ENCODE measurements around the gene NOTCH3. TPM values are rescaled to one million over a fixed set of nuclear protein-coding genes. Genes with fewer than 3 reads are reported as not detected.

NOTCH3 gene
- total RNA-seq, 1 donor from 2014 or later, result 12.6 TPM

GRCh38 chr19:15235781-15236180, 35.0 kb upstream of the NOTCH3 start:
- no peak for DNase-seq

- no peak for DNase-seq
Measured at GRCh38 chr19:15234431-15235130, 33.8 kb upstream of the NOTCH3 start.

GRCh38 chr19:15231271-15231670, 30.5 kb upstream of the NOTCH3 start:
- no peak for DNase-seq

GRCh38 chr19:15227261-15227660, 26.5 kb upstream of the NOTCH3 start:
- DNase-seq, result no peak

- no peak for DNase-seq
Measured at GRCh38 chr19:15225760-15226159, 25.0 kb upstream of the NOTCH3 start.

- no peak for DNase-seq
Measured at GRCh38 chr19:15223649-15224361, 23.0 kb upstream of the NOTCH3 start.

- peak; percentile 82 for DNase-seq
Measured at GRCh38 chr19:15222738-15223648, 22.2 kb upstream of the NOTCH3 start.

- no peak for DNase-seq
Measured at GRCh38 chr19:15220833-15221232, 20.0 kb upstream of the NOTCH3 start.

- DNase-seq, result no peak
Measured at GRCh38 chr19:15218501-15218900, 17.7 kb upstream of the NOTCH3 start.

GRCh38 chr19:15216363-15216762, 15.6 kb upstream of the NOTCH3 start:
- no peak for DNase-seq

- no peak for DNase-seq
Measured at GRCh38 chr19:15213715-15214381, 13.1 kb upstream of the NOTCH3 start.

- DNase-seq, result no peak
Measured at GRCh38 chr19:15212711-15213110, 11.9 kb upstream of the NOTCH3 start.

- DNase-seq, result no peak
Measured at GRCh38 chr19:15210323-15210781, 9.6 kb upstream of the NOTCH3 start.

GRCh38 chr19:15201374-15202023, 704 bp upstream of the NOTCH3 start:
- no peak for DNase-seq

- DNase-seq, result no peak
Measured at GRCh38 chr19:15199661-15200552, 888 bp downstream of the NOTCH3 start.

GRCh38 chr19:15198951-15199660, 1.7 kb downstream of the NOTCH3 start:
- no peak for DNase-seq

- no peak for DNase-seq
Measured at GRCh38 chr19:15197942-15198341, 2.9 kb downstream of the NOTCH3 start.

- no peak for DNase-seq
Measured at GRCh38 chr19:15197275-15197941, 3.4 kb downstream of the NOTCH3 start.

GRCh38 chr19:15196360-15197005, 4.3 kb downstream of the NOTCH3 start:
- DNase-seq, result no peak
